Measurements from ENCODE around the gene ISYNA1. TPM values are rescaled to one million over a fixed set of nuclear protein-coding genes. Genes with fewer than 3 reads are reported as not detected.

ISYNA1 gene
- total and polyA plus RNA-seq, 2 of the 13 experiments (the other 11 are each of a cell fraction or from before 2014, with no cell fraction given) = 29.6 to 48.5 TPM

GRCh38 chr19:18396471-18397241 is 41.3 kb downstream of the ISYNA1 start (continued):
- TF ChIP-seq, protein P1, sequence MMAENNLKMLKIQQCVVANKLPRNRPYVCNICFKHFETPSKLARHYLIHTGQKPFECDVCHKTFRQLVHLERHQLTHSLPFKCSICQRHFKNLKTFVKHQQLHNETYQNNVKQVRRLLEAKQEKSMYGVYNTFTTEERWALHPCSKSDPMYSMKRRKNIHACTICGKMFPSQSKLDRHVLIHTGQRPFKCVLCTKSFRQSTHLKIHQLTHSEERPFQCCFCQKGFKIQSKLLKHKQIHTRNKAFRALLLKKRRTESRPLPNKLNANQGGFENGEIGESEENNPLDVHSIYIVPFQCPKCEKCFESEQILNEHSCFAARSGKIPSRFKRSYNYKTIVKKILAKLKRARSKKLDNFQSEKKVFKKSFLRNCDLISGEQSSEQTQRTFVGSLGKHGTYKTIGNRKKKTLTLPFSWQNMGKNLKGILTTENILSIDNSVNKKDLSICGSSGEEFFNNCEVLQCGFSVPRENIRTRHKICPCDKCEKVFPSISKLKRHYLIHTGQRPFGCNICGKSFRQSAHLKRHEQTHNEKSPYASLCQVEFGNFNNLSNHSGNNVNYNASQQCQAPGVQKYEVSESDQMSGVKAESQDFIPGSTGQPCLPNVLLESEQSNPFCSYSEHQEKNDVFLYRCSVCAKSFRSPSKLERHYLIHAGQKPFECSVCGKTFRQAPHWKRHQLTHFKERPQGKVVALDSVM (CRISPR knock-in tag; IDR thresholded peaks at IDR 0.05) = 0 out of 2 replicates have a peak, but pooled peaks have one; percentile 46
- TF ChIP-seq ARNT (IDR thresholded peaks at IDR 0.05) (no peak), HIC2 (CRISPR knock-in tag; IDR thresholded peaks at IDR 0.05; ENCODE audit: low read depth) (peak; percentile 90), SP140L (CRISPR knock-in tag; IDR thresholded peaks at IDR 0.05; ENCODE audit: borderline replicate concordance) (no peak), ZNF768 (CRISPR knock-in tag; IDR thresholded peaks at IDR 0.05) (no peak), ZNF597 (CRISPR knock-in tag; IDR thresholded peaks at IDR 0.05) (no peak), ZNF7 (CRISPR knock-in tag; IDR thresholded peaks at IDR 0.05) (no peak), DR1 (CRISPR knock-in tag; IDR thresholded peaks at IDR 0.05) (no peak), ZNF317 (CRISPR knock-in tag; IDR thresholded peaks at IDR 0.05) (no peak), ZNF367 (CRISPR knock-in tag; IDR thresholded peaks at IDR 0.05; ENCODE audit: borderline replicate concordance) (no peak), NONO (IDR thresholded peaks at IDR 0.05) (no peak), NONO (CRISPR knock-in tag; conservative IDR thresholded peaks at IDR 0.05) (no peak), ZNF335 (CRISPR knock-in tag; IDR thresholded peaks at IDR 0.05) (no peak), RORA (CRISPR knock-in tag; IDR thresholded peaks at IDR 0.05) (no peak), ATF7 (IDR thresholded peaks at IDR 0.05) (no peak), ATF7 (CRISPR knock-in tag; IDR thresholded peaks at IDR 0.05) (no peak), REL (CRISPR knock-in tag; conservative IDR thresholded peaks at IDR 0.05) (no peak)
- TF ChIP-seq, protein P2, sequence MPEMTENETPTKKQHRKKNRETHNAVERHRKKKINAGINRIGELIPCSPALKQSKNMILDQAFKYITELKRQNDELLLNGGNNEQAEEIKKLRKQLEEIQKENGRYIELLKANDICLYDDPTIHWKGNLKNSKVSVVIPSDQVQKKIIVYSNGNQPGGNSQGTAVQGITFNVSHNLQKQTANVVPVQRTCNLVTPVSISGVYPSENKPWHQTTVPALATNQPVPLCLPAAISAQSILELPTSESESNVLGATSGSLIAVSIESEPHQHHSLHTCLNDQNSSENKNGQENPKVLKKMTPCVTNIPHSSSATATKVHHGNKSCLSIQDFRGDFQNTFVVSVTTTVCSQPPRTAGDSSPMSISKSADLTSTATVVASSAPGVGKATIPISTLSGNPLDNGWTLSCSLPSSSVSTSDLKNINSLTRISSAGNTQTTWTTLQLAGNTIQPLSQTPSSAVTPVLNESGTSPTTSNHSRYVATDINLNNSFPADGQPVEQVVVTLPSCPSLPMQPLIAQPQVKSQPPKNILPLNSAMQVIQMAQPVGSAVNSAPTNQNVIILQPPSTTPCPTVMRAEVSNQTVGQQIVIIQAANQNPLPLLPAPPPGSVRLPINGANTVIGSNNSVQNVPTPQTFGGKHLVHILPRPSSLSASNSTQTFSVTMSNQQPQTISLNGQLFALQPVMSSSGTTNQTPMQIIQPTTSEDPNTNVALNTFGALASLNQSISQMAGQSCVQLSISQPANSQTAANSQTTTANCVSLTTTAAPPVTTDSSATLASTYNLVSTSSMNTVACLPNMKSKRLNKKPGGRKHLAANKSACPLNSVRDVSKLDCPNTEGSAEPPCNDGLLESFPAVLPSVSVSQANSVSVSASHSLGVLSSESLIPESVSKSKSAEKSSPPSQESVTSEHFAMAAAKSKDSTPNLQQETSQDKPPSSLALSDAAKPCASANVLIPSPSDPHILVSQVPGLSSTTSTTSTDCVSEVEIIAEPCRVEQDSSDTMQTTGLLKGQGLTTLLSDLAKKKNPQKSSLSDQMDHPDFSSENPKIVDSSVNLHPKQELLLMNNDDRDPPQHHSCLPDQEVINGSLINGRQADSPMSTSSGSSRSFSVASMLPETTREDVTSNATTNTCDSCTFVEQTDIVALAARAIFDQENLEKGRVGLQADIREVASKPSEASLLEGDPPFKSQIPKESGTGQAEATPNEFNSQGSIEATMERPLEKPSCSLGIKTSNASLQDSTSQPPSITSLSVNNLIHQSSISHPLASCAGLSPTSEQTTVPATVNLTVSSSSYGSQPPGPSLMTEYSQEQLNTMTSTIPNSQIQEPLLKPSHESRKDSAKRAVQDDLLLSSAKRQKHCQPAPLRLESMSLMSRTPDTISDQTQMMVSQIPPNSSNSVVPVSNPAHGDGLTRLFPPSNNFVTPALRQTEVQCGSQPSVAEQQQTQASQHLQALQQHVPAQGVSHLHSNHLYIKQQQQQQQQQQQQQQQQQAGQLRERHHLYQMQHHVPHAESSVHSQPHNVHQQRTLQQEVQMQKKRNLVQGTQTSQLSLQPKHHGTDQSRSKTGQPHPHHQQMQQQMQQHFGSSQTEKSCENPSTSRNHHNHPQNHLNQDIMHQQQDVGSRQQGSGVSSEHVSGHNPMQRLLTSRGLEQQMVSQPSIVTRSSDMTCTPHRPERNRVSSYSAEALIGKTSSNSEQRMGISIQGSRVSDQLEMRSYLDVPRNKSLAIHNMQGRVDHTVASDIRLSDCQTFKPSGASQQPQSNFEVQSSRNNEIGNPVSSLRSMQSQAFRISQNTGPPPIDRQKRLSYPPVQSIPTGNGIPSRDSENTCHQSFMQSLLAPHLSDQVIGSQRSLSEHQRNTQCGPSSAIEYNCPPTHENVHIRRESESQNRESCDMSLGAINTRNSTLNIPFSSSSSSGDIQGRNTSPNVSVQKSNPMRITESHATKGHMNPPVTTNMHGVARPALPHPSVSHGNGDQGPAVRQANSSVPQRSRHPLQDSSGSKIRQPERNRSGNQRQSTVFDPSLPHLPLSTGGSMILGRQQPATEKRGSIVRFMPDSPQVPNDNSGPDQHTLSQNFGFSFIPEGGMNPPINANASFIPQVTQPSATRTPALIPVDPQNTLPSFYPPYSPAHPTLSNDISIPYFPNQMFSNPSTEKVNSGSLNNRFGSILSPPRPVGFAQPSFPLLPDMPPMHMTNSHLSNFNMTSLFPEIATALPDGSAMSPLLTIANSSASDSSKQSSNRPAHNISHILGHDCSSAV (CRISPR knock-in tag; IDR thresholded peaks at IDR 0.05; ENCODE audit: borderline replicate concordance) = no peak
